Kidney (tissue), 14 donors: Measurements from ENCODE around the gene KRT33B. TPM values are rescaled to one million over a fixed set of nuclear protein-coding genes. Genes with fewer than 3 reads are reported as not detected.

ENCODE experiments used
- DNase-seq, 5 donors: peaks; one replicate each; pipeline ENCODE4 v3.0.0-alpha.2; 2013 to 2020
- FAIRE-seq: peaks from 2 replicates; lab custom pipeline; 2012; peaks lifted over from hg19 to GRCh38; lab: Jason Lieb, UNC
- H3K27ac ChIP-seq, 2 donors: one replicate each; pipeline ENCODE4 v1.7.0; 2013; ENCODE audit warnings: low read depth in 2 of 2, low read length in 2 of 2, inconsistent platforms in 1 of 2
- H3K27me3 ChIP-seq: one replicate; pipeline ENCODE4 v1.7.1; 2013; ENCODE audit warnings: low read length, inconsistent platforms; ENCODE audit not compliant: control insufficient read depth, insufficient read depth
- H3K36me3 ChIP-seq, 3 donors: one replicate each; pipeline versions ENCODE4 v1.7.0 to v1.7.1; 2013; ENCODE audit warnings: low read length in 3 of 3, control low read depth in 1 of 3, inconsistent platforms in 1 of 3; ENCODE audit not compliant: insufficient read depth in 3 of 3, control insufficient read depth in 2 of 3
- H3K4me1 ChIP-seq, 3 donors: one replicate each; pipeline versions ENCODE4 v1.7.0 to v1.7.1; 2013; ENCODE audit warnings: low read length in 3 of 3, inconsistent platforms in 1 of 3, low read depth in 1 of 3; ENCODE audit not compliant: control insufficient read depth in 2 of 3, insufficient read depth in 2 of 3
- H3K4me3 ChIP-seq, 3 donors: one replicate each; pipeline versions ENCODE4 v1.7.0 to v1.8.1; 2013; ENCODE audit warnings: low read length in 3 of 3, control low read depth in 1 of 3, inconsistent platforms in 1 of 3
- H3K9ac ChIP-seq, 3 donors: one replicate each; pipeline versions ENCODE4 v1.7.0 to v1.7.1; 2013; ENCODE audit warnings: low read length in 3 of 3, control low read depth in 1 of 3, inconsistent platforms in 1 of 3
- H3K9me3 ChIP-seq, 3 donors: one replicate each; pipeline versions ENCODE4 v1.7.0 to v1.7.1; 2013; ENCODE audit warnings: low read length in 3 of 3, control low read depth in 1 of 3, inconsistent platforms in 1 of 3; ENCODE audit not compliant: control insufficient read depth in 2 of 3, insufficient read depth in 1 of 3
- CTCF ChIP-seq: IDR thresholded peaks from 3 replicates; pipeline ENCODE4 v1.5.1; 2012; ENCODE audit warnings: mild to moderate bottlenecking, moderate library complexity, borderline replicate concordance; ENCODE audit not compliant: insufficient read depth; ENCODE audit errors: extremely low read depth
- intact Hi-C: fragments of 100-400 bp; cut with DNase I; formaldehyde crosslinking; loops from one replicate; pipeline ENCODE4 v1.11.1; 2022
- polyA plus RNA-seq: library from polyadenylated mRNA; stranded (reverse); fragments of 350-450 nt; fragmentation: Illumina TruSeq; extraction: RNeasy Lipid Tissue Mini Kit (QIAGEN cat#74804); gene quantifications from one replicate; pipeline ENCODE4 v1.2.3, GENCODE V29; 2014; ENCODE audit warnings: low read depth, low replicate concordance; ENCODE audit not compliant: insufficient read depth
- total RNA-seq: library from RNA; stranded (reverse); fragmentation: NEBNext Ultra II Directional; extraction: Animal tissue kit (Norgen Biotek cat#: 25700); gene quantifications from one replicate; pipeline ENCODE4 v1.2.1, GENCODE V29; 2021
- donor health status: control.
- donor health status: control.
- donor health status: control.
- donor health status: control.
- donor health status: control.
- donor health status: DM: yes; HTN: yes; CAD: no.
- donor health status: Normal renal cell carcinoma (clear cell type).

KRT33B gene
- total and polyA plus RNA-seq, 2 donors from 2014 or later, result not detected

DNA sequence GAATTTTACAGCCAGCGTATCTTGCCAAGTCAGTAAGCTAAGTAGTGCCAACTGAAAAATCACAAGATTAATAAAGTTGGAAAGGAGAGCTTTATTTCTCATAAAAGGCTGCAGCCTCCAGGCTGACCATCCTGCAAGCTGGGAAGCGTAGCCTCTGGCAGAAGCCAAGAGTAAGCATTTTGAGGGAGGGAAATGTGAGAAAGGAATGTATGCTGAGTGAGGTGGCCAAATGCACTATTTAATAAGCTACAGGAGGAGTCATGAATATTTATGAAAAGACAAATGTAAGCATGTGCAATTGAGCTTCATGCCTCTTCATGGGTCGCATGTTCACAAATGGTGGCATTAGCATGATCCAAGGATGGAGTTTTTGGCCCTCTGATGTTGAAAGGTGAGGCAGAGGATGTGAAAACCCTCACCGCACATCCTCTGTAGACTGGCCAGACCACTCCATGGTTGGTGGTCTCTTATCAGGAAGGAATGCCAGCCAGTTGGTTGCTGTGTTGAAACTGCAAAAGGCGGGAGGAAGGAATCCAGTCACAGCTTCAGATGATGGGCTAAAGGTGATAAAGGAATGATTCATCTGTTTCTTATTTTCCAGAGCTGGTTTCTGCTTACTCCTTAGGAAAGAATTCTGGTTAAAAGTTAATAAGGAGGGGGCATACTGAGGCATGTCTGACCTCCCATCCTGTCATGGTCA lies 9.2 kb downstream of the KRT33B start:
- Histone ChIP-seq H3K4me3 (no peak overlapping the region), H3K9me3 (peaks cover 0 to 8% (median 0%) of the 10 kb centered on the region in 3 donors), H3K4me1 (no peaks in the 10 kb centered on the region), H3K27ac (no peak overlapping the region), H3K9ac (no peak overlapping the region), H3K36me3 (no peaks in the 10 kb centered on the region), H3K27me3 (no peaks in the 10 kb centered on the region)
- FAIRE-seq (no peak), DNase-seq (no peak)
- intact Hi-C loops, result no loop called here
- no peak for TF ChIP-seq CTCF

- no peak for FAIRE-seq
- no peak for DNase-seq
- Histone ChIP-seq H3K9me3 (peaks cover 0 to 8% (median 0%) of the 10 kb centered on the region in 3 donors), H3K36me3 (no peaks in the 10 kb centered on the region), H3K27ac (no peak overlapping the region), H3K4me1 (no peaks in the 10 kb centered on the region), H3K9ac (no peak overlapping the region), H3K4me3 (no peak overlapping the region), H3K27me3 (no peaks in the 10 kb centered on the region)
- no peak for TF ChIP-seq CTCF
- intact Hi-C loops, result no loop called here
These were observed 15.1 kb downstream of the KRT33B start for GRCh38 chr17:41354536-41354935.

GRCh38 chr17:41352597-41353366 lies 16.8 kb downstream of the KRT33B start:
- Histone ChIP-seq H3K9ac (no peak overlapping the region), H3K4me1 (no peaks in the 10 kb centered on the region), H3K9me3 (peaks cover 0 to 8% (median 0%) of the 10 kb centered on the region in 3 donors), H3K27ac (no peak overlapping the region), H3K36me3 (no peaks in the 10 kb centered on the region), H3K4me3 (no peak overlapping the region), H3K27me3 (no peaks in the 10 kb centered on the region)
- FAIRE-seq (no peak), DNase-seq (no peak)
- no peak for TF ChIP-seq CTCF
- intact Hi-C loops, result no loop called here
